ENCODE data around the gene NKX2-4.

DNA sequence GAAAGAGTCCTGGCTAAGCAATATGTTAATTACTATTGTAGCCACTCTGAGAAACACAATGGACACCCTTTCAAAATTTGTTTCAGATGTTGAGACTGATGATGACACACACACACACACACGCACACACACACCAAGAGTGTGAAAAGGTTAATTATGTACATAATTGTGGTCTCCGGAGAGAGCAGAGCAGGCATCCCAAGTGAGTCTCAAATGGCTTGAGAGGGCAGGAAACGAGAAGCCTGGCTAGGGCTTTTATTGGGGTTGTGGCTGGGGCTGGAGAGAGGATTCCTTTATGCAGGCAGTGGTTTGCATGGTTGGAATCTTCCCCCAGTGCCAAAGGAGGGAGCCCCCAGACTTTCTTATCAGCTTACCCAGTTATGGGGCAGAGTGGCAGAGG lies 38.2 kb upstream of the NKX2-4 start:
- TF ChIP-seq, protein P1, sequence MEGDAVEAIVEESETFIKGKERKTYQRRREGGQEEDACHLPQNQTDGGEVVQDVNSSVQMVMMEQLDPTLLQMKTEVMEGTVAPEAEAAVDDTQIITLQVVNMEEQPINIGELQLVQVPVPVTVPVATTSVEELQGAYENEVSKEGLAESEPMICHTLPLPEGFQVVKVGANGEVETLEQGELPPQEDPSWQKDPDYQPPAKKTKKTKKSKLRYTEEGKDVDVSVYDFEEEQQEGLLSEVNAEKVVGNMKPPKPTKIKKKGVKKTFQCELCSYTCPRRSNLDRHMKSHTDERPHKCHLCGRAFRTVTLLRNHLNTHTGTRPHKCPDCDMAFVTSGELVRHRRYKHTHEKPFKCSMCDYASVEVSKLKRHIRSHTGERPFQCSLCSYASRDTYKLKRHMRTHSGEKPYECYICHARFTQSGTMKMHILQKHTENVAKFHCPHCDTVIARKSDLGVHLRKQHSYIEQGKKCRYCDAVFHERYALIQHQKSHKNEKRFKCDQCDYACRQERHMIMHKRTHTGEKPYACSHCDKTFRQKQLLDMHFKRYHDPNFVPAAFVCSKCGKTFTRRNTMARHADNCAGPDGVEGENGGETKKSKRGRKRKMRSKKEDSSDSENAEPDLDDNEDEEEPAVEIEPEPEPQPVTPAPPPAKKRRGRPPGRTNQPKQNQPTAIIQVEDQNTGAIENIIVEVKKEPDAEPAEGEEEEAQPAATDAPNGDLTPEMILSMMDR (IDR thresholded peaks at IDR 0.05; ENCODE audit: low read length): no peak
- no peak for TF ChIP-seq EZH2 (optimal IDR thresholded peaks at IDR 0.05; ENCODE audit: low read depth, low read length)
